Ishikawa (cell line): ENCODE data around the gene GGT6.

Experiments
- CEBPB ChIP-seq: IDR thresholded peaks from 2 replicates; pipeline ENCODE4 v1.6.1; 2012
- CREB1 ChIP-seq: IDR thresholded peaks from 2 replicates; pipeline ENCODE4 v1.6.1; 2012; ENCODE audit warnings: low read depth
- EGR1 ChIP-seq: IDR thresholded peaks from 2 replicates; pipeline ENCODE4 v1.6.1; 2012
- EP300 ChIP-seq: IDR thresholded peaks from 2 replicates; pipeline ENCODE4 v1.6.1; 2012; ENCODE audit warnings: borderline replicate concordance
- FOXM1 ChIP-seq: IDR thresholded peaks from 2 replicates; pipeline ENCODE4 v1.6.1; 2012; ENCODE audit warnings: low read depth, borderline replicate concordance
- NFIC ChIP-seq: IDR thresholded peaks from 2 replicates; pipeline ENCODE4 v1.6.1; 2012
- RAD21 ChIP-seq: IDR thresholded peaks from 2 replicates; pipeline ENCODE4 v1.6.1; 2012; ENCODE audit warnings: low read depth
- TAF1 ChIP-seq: IDR thresholded peaks from 2 replicates; pipeline ENCODE4 v1.6.1; 2012; ENCODE audit warnings: low read depth, mild to moderate bottlenecking
- TCF12 ChIP-seq: IDR thresholded peaks from 2 replicates; pipeline ENCODE4 v1.6.1; 2012; ENCODE audit warnings: low read depth
- TEAD4 ChIP-seq: IDR thresholded peaks from 2 replicates; pipeline ENCODE4 v1.6.1; 2012
- YY1 ChIP-seq: IDR thresholded peaks from 2 replicates; pipeline ENCODE4 v1.6.1; 2012; ENCODE audit warnings: low read depth
- ZBTB7A ChIP-seq: IDR thresholded peaks from 2 replicates; pipeline ENCODE4 v1.6.1; 2012; ENCODE audit warnings: low read depth
- TF ChIP-seq, protein P1 (sequence below): IDR thresholded peaks from 2 replicates; pipeline ENCODE4 v1.6.1; 2012
- TF ChIP-seq, protein P2 (sequence below): IDR thresholded peaks from 2 replicates; pipeline ENCODE4 v1.6.1; 2012
- TF ChIP-seq, protein P3 (sequence below): IDR thresholded peaks from 2 replicates; pipeline ENCODE4 v1.6.1; 2012; ENCODE audit warnings: low read depth, mild to moderate bottlenecking

The GGT6 gene

DNA sequence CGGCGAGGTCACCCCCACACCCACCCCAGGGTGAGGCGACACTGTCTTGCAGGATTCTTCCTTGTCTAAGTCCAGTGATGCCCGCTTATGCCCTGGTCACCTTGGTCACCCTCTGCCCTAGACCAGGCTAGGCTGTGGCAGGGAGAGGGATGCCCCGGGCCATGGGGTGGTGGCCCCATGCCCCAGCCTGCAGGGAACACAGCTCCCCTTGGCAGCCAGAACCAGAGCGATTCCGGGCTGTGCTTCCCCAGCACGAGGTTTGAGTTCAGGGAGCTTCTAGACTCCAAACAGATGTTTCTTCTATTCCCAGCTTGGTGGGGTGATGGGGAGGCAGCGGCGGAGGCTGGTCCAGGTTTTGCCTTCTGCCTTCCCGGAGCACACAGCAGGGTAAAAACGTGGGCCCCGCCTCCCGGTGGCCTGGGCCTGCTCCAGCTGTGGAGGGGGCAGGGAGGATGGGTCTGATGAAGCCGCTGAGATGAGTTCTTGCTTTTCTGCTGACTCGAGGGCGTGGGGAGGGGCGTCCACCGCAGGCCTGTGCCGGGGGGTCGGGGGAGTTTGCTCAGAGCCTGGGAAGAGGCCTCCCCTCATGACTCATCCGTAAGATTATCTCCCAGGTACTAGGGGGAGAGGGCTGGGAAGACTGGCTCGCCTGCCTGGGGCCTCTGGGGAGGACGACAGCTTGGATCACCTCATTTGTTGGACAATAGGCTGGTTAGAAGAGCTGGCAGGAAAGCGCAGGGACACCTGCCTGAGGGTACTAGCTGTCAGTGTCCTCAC lies 39.3 kb upstream of the GGT6 start:
- TF ChIP-seq TAF1 = no peak
- TF ChIP-seq, protein P1, sequence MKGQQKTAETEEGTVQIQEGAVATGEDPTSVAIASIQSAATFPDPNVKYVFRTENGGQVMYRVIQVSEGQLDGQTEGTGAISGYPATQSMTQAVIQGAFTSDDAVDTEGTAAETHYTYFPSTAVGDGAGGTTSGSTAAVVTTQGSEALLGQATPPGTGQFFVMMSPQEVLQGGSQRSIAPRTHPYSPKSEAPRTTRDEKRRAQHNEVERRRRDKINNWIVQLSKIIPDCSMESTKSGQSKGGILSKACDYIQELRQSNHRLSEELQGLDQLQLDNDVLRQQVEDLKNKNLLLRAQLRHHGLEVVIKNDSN = no peak

DNA sequence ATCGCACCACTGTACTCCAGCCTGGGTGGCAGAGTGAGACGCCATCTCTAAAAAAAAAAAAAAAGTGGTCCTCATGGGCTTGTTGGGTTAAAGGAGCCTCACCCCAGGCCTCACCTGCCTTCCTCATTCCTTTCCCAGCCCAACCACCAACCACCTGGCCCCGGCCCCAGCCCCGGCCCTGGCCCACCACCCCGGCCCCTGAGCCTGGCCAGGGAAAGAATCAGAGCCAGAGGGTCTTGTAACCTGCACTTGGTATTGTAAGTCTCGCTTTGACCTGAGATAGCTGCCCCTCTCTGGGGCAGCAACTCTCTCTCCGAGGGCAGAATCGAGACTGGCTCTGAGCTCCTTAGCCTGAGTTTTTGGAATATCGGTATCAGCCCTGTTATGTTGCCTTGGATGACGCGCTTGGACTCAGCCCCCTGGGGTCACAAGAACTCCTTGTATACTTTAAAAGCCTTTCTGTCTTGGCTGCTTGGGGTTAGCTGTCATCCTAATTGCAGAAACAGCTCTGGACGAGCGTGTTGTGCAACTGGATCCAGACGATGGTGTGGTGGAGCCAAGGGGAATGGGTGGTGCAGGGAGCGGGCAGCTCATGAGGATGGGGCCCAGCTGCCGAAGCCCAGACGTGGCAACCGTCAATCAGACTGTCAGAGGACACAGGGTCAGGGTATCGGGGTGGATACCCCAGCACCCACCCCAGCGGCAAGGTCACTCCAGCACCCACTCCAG lies 38.6 kb upstream of the GGT6 start:
- TF ChIP-seq CEBPB (no peak), FOXM1 (no peak), TEAD4 (no peak), NFIC (no peak), ZBTB7A (no peak), TAF1 (no peak), EP300 (no peak), TCF12 (no peak), EGR1 (no peak), YY1 (no peak), CREB1 (no peak), RAD21 (no peak)
- TF ChIP-seq, protein P2, sequence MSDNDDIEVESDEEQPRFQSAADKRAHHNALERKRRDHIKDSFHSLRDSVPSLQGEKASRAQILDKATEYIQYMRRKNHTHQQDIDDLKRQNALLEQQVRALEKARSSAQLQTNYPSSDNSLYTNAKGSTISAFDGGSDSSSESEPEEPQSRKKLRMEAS = no peak
- TF ChIP-seq, protein P1 = no peak
- TF ChIP-seq, protein P3, sequence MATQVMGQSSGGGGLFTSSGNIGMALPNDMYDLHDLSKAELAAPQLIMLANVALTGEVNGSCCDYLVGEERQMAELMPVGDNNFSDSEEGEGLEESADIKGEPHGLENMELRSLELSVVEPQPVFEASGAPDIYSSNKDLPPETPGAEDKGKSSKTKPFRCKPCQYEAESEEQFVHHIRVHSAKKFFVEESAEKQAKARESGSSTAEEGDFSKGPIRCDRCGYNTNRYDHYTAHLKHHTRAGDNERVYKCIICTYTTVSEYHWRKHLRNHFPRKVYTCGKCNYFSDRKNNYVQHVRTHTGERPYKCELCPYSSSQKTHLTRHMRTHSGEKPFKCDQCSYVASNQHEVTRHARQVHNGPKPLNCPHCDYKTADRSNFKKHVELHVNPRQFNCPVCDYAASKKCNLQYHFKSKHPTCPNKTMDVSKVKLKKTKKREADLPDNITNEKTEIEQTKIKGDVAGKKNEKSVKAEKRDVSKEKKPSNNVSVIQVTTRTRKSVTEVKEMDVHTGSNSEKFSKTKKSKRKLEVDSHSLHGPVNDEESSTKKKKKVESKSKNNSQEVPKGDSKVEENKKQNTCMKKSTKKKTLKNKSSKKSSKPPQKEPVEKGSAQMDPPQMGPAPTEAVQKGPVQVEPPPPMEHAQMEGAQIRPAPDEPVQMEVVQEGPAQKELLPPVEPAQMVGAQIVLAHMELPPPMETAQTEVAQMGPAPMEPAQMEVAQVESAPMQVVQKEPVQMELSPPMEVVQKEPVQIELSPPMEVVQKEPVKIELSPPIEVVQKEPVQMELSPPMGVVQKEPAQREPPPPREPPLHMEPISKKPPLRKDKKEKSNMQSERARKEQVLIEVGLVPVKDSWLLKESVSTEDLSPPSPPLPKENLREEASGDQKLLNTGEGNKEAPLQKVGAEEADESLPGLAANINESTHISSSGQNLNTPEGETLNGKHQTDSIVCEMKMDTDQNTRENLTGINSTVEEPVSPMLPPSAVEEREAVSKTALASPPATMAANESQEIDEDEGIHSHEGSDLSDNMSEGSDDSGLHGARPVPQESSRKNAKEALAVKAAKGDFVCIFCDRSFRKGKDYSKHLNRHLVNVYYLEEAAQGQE = no peak

GRCh38 chr17:4597975-4598374 lies 37.6 kb upstream of the GGT6 start:
- TF ChIP-seq, protein P2 = no peak
- TF ChIP-seq CREB1 = no peak
- TF ChIP-seq CEBPB = no peak
- no peak for TF ChIP-seq EP300
- TF ChIP-seq TAF1 = no peak
- no peak for TF ChIP-seq YY1
- no peak for TF ChIP-seq ZBTB7A
- TF ChIP-seq EGR1 = no peak

DNA sequence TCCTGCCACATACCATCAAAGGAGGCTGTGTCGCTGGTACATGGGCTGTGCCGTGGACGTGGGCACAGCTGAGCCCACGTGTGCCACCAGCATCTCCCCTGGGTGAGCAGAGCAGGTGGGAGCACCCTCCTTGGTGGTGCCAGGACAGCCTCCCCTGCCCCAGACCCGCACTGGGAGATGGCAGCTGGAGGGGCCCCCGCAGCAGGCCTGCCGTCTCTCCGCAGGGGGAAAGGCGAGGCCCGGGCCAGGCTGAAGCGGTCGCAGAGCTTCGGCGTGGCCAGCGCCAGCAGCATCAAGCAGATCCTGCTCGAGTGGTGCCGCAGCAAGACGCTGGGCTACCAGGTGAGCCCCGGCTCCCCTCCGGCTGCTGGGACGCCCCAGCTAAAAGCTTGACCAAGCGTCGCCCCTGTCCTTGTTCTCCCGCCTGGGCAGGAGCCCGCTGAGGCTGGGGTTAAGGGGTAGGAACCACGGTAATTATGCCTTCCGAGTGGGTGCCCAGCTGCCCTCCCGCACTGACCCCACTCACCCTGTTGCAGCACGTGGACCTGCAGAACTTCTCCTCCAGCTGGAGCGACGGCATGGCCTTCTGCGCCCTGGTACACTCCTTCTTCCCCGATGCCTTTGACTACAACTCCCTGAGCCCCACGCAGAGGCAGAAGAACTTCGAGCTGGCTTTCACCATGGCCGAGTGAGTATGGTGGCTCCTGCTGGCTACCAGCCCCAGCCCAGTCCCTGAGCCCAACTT lies 36.4 kb upstream of the GGT6 start:
- TF ChIP-seq NFIC = no peak
- TF ChIP-seq ZBTB7A = no peak
- no peak for TF ChIP-seq RAD21
- TF ChIP-seq, protein P3 = no peak

DNA sequence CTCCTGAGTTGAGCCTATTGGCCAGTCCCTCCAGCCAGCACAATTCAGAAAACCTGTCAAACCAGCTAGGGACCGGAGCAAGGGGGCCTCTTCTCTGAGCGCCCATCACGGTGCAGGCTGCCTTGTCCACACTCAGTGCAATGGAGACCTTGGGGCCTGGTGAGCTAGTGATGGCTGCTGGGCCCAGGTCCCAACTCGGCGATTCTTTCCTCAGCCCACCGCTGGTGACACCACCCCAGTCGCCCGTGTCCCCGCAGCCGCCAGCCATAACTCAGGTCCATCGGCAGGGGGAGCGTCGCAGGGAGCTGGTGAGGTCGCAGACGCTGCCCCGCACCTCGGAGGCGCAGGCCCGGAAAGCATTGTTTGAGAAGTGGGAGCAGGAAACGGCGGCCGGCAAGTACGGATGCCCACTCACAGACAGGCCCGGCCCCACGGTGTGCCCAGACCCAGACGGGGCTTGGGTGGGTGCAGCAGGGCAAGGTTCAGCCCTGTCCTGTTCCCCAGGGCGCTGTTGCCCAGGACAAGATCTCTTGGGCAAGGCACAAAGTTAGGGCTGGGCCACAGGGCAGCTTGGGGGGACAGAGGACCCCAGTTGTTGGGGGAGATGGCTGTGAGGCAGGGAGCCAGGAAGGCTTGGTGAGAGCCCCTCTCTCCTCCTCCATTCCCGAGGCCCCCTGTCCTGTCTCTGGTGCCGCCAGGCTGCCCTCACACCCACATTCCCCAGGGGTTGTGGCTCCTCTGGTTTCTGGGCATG lies 34.7 kb upstream of the GGT6 start:
- TF ChIP-seq ZBTB7A (peak; percentile 71; the same call in 1 of the 2 replicates), TCF12 (no peak), EP300 (0 out of 2 replicates have a peak, but pooled peaks have one; percentile 14)
